K562 (cell line): ENCODE results near the gene ZNF407. TPM values are rescaled to one million over a fixed set of nuclear protein-coding genes. Genes with fewer than 3 reads are reported as not detected.

Experiments used
- ARID1B ChIP-seq: fragments of 450-650 bp; IDR thresholded peaks from 2 replicates; pipeline ENCODE4 v1.6.1; 2016; ENCODE audit warnings: antibody characterized with exemption, mild to moderate bottlenecking, inconsistent platforms
- CCAR2 ChIP-seq: fragments of 200-400 bp; formaldehyde crosslinking; IDR thresholded peaks from 2 replicates; pipeline ENCODE4 v1.6.1; 2017; ENCODE audit warnings: mild to moderate bottlenecking, low read depth, low read length
- DPF2 ChIP-seq: fragments of 450-650 bp; IDR thresholded peaks from 2 replicates; pipeline ENCODE4 v1.6.1; 2016
- GATAD2B ChIP-seq: fragments of 450-650 bp; IDR thresholded peaks from 2 replicates; pipeline ENCODE4 v1.6.1; 2017; ENCODE audit warnings: mild to moderate bottlenecking, borderline replicate concordance
- MAFG ChIP-seq: fragments of 450-650 bp; conservative IDR thresholded peaks from 2 replicates; pipeline ENCODE4 v1.6.1; 2016; ENCODE audit warnings: missing genetic modification characterization, missing compliant biosample characterization
- MEF2A ChIP-seq: IDR thresholded peaks from 2 replicates; pipeline ENCODE4 v1.6.1; 2011; ENCODE audit warnings: low read depth, mild to moderate bottlenecking, low read length, moderate library complexity; ENCODE audit not compliant: control insufficient read depth
- NCOR1 ChIP-seq: fragments of 450-650 bp; IDR thresholded peaks from 2 replicates; pipeline ENCODE4 v1.6.1; 2016; ENCODE audit warnings: mild to moderate bottlenecking, moderate library complexity
- ZKSCAN1 ChIP-seq: fragments of 150-350 bp; IDR thresholded peaks from 2 replicates; pipeline ENCODE4 v1.6.1; 2016; ENCODE audit warnings: low read depth, low read length
- polyA plus RNA-seq, 8 experiments: library from polyadenylated mRNA; depleted of rRNA in 4 of 8; stranded (reverse) in 5 of 8; unstranded in 3 of 8; fragments of >200 nt; fragmentation: Nextera tagmentation in 2 of 8; fragmentation: Illumina TruSeq in 1 of 8; extraction: Ambion mirVana in 2 of 8; extraction: Trizol in 1 of 8; gene quantifications; 2 replicates each; pipeline versions ENCODE4 v1.2.1 to v1.2.3, GENCODE V29; 2011 to 2014; ENCODE audit warnings: inconsistent platforms in 1 of 8, missing spikeins in 1 of 8
- total RNA-seq, 7 experiments: library from RNA; depleted of rRNA in 6 of 7; stranded (reverse); fragments of >200 nt in 6 of 7; fragmentation: Illumina TruSeq in 2 of 7; extraction: Trizol in 2 of 7; gene quantifications; 2 replicates each; pipeline versions ENCODE4 v1.2.1 to v1.2.3, GENCODE V29; 2011 to 2021; ENCODE audit warnings: low replicate concordance in 1 of 7
- TF ChIP-seq, protein P1 (sequence below): fragments of 450-650 bp; IDR thresholded peaks from 2 replicates; pipeline ENCODE4 v1.6.1; 2018; ENCODE audit warnings: mild to moderate bottlenecking, low read depth; ENCODE audit not compliant: partially characterized antibody
- TF ChIP-seq, protein P2 (sequence below), 2 experiments: fragments of 450-650 bp in 1 of 2; sonication (generic) in 1 of 2; formaldehyde crosslinking in 1 of 2; IDR thresholded peaks in 1 of 2; conservative IDR thresholded peaks in 1 of 2; 2 replicates each; pipeline versions ENCODE4 v1.6.1 to v1.8.1; 2016 to 2023; ENCODE audit warnings: mild to moderate bottlenecking in 2 of 2, moderate library complexity in 2 of 2, inconsistent platforms in 1 of 2, missing genetic modification reagents in 1 of 2
- TF ChIP-seq, protein P3 (sequence below): fragments of 250-450 bp; sonication (Bioruptor Pico); IDR thresholded peaks from 2 replicates; pipeline ENCODE4 v1.4.0; 2020

ZNF407 gene
- total and polyA plus RNA-seq, 9 of the 15 experiments (the other 6 are each of a cell fraction or from before 2014, with no cell fraction given): 0.21 to 5.4 (median 2.3) TPM

DNA sequence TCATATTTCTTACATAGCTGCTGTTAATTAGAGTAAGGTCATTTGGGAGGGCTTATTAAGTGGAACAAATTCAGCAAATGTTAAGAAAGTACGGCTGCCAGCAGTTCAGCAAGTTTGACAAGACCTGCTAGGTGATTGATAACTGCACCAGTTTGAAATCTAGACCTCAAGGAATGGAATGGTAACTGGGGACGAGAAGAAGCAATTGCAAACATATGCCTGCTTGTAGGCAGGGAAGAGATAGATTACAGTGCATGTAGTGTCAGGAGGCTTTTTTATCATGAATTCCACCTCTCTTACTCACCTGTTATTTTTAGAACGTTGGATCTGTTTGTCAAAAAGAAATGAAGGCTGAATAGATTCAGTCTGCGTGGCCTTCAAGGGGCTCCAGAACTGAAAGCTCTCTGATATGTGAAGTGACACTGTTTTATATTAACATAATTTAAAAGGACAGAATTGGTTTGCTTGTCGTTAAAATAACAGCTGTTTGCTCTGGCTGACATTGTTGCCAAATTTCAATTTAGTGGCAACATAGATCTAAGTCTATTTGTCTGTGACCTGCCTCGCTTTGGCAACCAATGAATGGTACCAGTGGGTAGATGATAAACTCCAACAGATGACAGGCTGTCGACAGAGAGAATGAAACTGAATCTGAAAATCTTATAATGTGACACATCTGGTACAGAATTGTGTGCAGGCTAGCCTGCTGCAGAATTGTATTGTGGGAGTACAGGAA lies 199.3 kb downstream of the ZNF407 start (continued):
- TF ChIP-seq NCOR1 (peak; percentile 33; the same call in 1 of the 2 replicates), CCAR2 (no peak), ARID1B (peak; percentile 39; the same call in 1 of the 2 replicates), GATAD2B (no peak), MAFG (tag) (no peak), MEF2A (peak; percentile 90), DPF2 (0 out of 2 replicates have a peak, but pooled peaks have one; percentile 26), ZKSCAN1 (no peak)
- TF ChIP-seq, protein P1, sequence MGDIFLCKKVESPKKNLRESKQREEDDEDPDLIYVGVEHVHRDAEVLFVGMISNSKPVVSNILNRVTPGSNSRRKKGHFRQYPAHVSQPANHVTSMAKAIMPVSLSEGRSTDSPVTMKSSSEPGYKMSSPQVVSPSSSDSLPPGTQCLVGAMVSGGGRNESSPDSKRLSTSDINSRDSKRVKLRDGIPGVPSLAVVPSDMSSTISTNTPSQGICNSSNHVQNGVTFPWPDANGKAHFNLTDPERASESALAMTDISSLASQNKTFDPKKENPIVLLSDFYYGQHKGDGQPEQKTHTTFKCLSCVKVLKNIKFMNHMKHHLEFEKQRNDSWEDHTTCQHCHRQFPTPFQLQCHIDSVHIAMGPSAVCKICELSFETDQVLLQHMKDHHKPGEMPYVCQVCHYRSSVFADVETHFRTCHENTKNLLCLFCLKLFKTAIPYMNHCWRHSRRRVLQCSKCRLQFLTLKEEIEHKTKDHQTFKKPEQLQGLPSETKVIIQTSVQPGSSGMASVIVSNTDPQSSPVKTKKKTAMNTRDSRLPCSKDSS: no peak
- TF ChIP-seq, protein P2, sequence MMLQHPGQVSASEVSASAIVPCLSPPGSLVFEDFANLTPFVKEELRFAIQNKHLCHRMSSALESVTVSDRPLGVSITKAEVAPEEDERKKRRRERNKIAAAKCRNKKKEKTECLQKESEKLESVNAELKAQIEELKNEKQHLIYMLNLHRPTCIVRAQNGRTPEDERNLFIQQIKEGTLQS (IDR thresholded peaks at IDR 0.05): peak; percentile 42; the same call in 1 of the 2 replicates
- TF ChIP-seq, protein P2 (CRISPR knock-in tag; conservative IDR thresholded peaks at IDR 0.05): no peak
- TF ChIP-seq, protein P3, sequence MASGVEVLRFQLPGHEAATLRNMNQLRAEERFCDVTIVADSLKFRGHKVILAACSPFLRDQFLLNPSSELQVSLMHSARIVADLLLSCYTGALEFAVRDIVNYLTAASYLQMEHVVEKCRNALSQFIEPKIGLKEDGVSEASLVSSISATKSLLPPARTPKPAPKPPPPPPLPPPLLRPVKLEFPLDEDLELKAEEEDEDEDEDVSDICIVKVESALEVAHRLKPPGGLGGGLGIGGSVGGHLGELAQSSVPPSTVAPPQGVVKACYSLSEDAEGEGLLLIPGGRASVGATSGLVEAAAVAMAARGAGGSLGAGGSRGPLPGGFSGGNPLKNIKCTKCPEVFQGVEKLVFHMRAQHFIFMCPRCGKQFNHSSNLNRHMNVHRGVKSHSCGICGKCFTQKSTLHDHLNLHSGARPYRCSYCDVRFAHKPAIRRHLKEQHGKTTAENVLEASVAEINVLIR (CRISPR knock-in tag): no peak
